K562 (cell line): ENCODE results near the gene TP53TG5. TPM values are rescaled to one million over a fixed set of nuclear protein-coding genes. Genes with fewer than 3 reads are reported as not detected.
A peak's percentile ranks its signal among the peaks of the same experiment; 100 is the strongest.

ENCODE experiments used
- BRCA1 ChIP-seq, 2 experiments: fragments of 450-650 bp in 1 of 2; sonication (generic) in 1 of 2; formaldehyde crosslinking in 1 of 2; IDR thresholded peaks; 2 replicates each; pipeline versions ENCODE4 v1.5.0 to v1.6.1; 2017 to 2020; ENCODE audit warnings: mild to moderate bottlenecking in 1 of 2, missing genetic modification reagents in 1 of 2
- BRD4 ChIP-seq: fragments of 200-600 bp; sonication (generic); IDR thresholded peaks from 2 replicates; pipeline ENCODE4 v1.6.1; 2017; ENCODE audit warnings: inconsistent platforms
- JUN ChIP-seq, 2 experiments: sonication (generic) in 1 of 2; formaldehyde crosslinking in 1 of 2; IDR thresholded peaks; 2 replicates each; pipeline versions ENCODE4 v1.6.1 to v1.8.0; 2012 to 2022; ENCODE audit warnings: borderline replicate concordance in 2 of 2, mild to moderate bottlenecking in 2 of 2, improper control_type of control experiment in 1 of 2, low read depth in 1 of 2, low read length in 1 of 2, missing genetic modification reagents in 1 of 2
- MTF1 ChIP-seq: fragments of 250-450 bp; sonication (Bioruptor Pico); IDR thresholded peaks from 2 replicates; pipeline ENCODE4 v1.9.0; 2021; ENCODE audit warnings: moderate library complexity, mild to moderate bottlenecking, inconsistent platforms, borderline replicate concordance
- MYNN ChIP-seq, 2 experiments: sonication (generic); formaldehyde crosslinking in 1 of 2; IDR thresholded peaks; 2 replicates each; pipeline versions ENCODE4 v1.5.0 to v1.6.1; 2016 to 2020; ENCODE audit warnings: antibody characterized with exemption in 1 of 2, missing genetic modification reagents in 1 of 2
- PHF8 ChIP-seq: fragments of 200-600 bp; sonication (generic); IDR thresholded peaks from 2 replicates; pipeline ENCODE4 v1.6.1; 2012; ENCODE audit warnings: mixed run types, mild to moderate bottlenecking, inconsistent platforms, low read length, moderate library complexity, borderline replicate concordance
- PML ChIP-seq: IDR thresholded peaks from 2 replicates; pipeline ENCODE4 v1.6.1; 2012; ENCODE audit warnings: low read length, inconsistent platforms
- POLR3A ChIP-seq: IDR thresholded peaks from 2 replicates; pipeline ENCODE4 v1.6.1; 2011; ENCODE audit warnings: borderline replicate concordance, mild to moderate bottlenecking, moderate library complexity; ENCODE audit not compliant: insufficient read length, insufficient read depth; ENCODE audit errors: extremely low read depth
- PPARD ChIP-seq: fragments of 250-450 bp; sonication (Bioruptor Pico); IDR thresholded peaks from 2 replicates; pipeline ENCODE4 v1.8.0; 2022; ENCODE audit warnings: inconsistent platforms, mild to moderate bottlenecking, moderate library complexity
- PTRF ChIP-seq: fragments of 450-650 bp; IDR thresholded peaks from 2 replicates; pipeline ENCODE4 v1.6.1; 2016; ENCODE audit warnings: mild to moderate bottlenecking, missing genetic modification characterization, missing compliant biosample characterization
- SMARCA4 ChIP-seq: fragments of 450-650 bp; IDR thresholded peaks from 2 replicates; pipeline ENCODE4 v1.6.1; 2016
- SMC3 ChIP-seq: conservative IDR thresholded peaks from 2 replicates; pipeline ENCODE4 v1.6.1; 2011; ENCODE audit warnings: low read depth, low read length, improper control_type of control experiment; ENCODE audit not compliant: insufficient read depth
- SRSF9 ChIP-seq: fragments of 200-400 bp; formaldehyde crosslinking; IDR thresholded peaks from 2 replicates; pipeline ENCODE4 v1.6.1; 2017; ENCODE audit warnings: low read depth, low read length, borderline replicate concordance
- TAF7 ChIP-seq: fragments of 450-650 bp; IDR thresholded peaks from 2 replicates; pipeline ENCODE4 v1.6.1; 2016; ENCODE audit warnings: missing genetic modification characterization, missing compliant biosample characterization
- polyA plus RNA-seq, 8 experiments: library from polyadenylated mRNA; depleted of rRNA in 4 of 8; stranded (reverse) in 5 of 8; unstranded in 3 of 8; fragments of >200 nt; fragmentation: Nextera tagmentation in 2 of 8; fragmentation: Illumina TruSeq in 1 of 8; extraction: Ambion mirVana in 2 of 8; extraction: Trizol in 1 of 8; gene quantifications; 2 replicates each; pipeline versions ENCODE4 v1.2.1 to v1.2.3, GENCODE V29; 2011 to 2014; ENCODE audit warnings: inconsistent platforms in 1 of 8, missing spikeins in 1 of 8
- total RNA-seq, 7 experiments: library from RNA; depleted of rRNA in 6 of 7; stranded (reverse); fragments of >200 nt in 6 of 7; fragmentation: Illumina TruSeq in 2 of 7; extraction: Trizol in 2 of 7; gene quantifications; 2 replicates each; pipeline versions ENCODE4 v1.2.1 to v1.2.3, GENCODE V29; 2011 to 2021; ENCODE audit warnings: low replicate concordance in 1 of 7
- TF ChIP-seq, protein P1 (sequence below), 2 experiments: fragments of 250-450 bp in 1 of 2; fragments of 450-650 bp in 1 of 2; sonication (Bioruptor Pico) in 1 of 2; IDR thresholded peaks; 2 replicates each; pipeline versions ENCODE4 v1.6.1 to v1.8.0; 2016 to 2021; ENCODE audit warnings: mild to moderate bottlenecking in 2 of 2, moderate library complexity in 2 of 2, missing compliant biosample characterization in 1 of 2, missing genetic modification characterization in 1 of 2
- TF ChIP-seq, protein P2 (sequence below): fragments of 250-450 bp; sonication (Bioruptor Pico); IDR thresholded peaks from 2 replicates; pipeline ENCODE4 v1.8.0; 2022; ENCODE audit warnings: inconsistent platforms, mild to moderate bottlenecking, moderate library complexity, borderline replicate concordance
- TF ChIP-seq, protein P3 (sequence below), 2 experiments: IDR thresholded peaks; 2 replicates each; pipeline ENCODE4 v1.6.1; 2011; ENCODE audit warnings: borderline replicate concordance in 1 of 2, control low read depth in 1 of 2, low read depth in 1 of 2, low read length in 1 of 2, mild to moderate bottlenecking in 1 of 2, mixed read lengths in 1 of 2, moderate library complexity in 1 of 2; ENCODE audit not compliant: insufficient read depth in 1 of 2, insufficient read length in 1 of 2, poor library complexity in 1 of 2, severe bottlenecking in 1 of 2; ENCODE audit errors: extremely low read depth in 1 of 2
- TF ChIP-seq, protein P4 (sequence below), 3 experiments: fragments of 200-800 bp in 1 of 3; fragments of 250-450 bp in 1 of 3; fragments of 450-650 bp in 1 of 3; sonication (Bioruptor Pico) in 1 of 3; sonication (Bioruptor generic) in 1 of 3; formaldehyde crosslinking in 1 of 3; IDR thresholded peaks; 2 replicates each; pipeline versions ENCODE4 v1.6.1 to v1.8.0; 2016 to 2022; ENCODE audit warnings: mild to moderate bottlenecking in 2 of 3, missing genetic modification characterization in 2 of 3, missing compliant biosample characterization in 1 of 3, moderate library complexity in 1 of 3

The TP53TG5 gene
- total and polyA plus RNA-seq, 9 of the 15 experiments (the other 6 are each of a cell fraction or from before 2014, with no cell fraction given): 0.04 to 0.05 (median 0.04) TPM; not detected in 6

DNA sequence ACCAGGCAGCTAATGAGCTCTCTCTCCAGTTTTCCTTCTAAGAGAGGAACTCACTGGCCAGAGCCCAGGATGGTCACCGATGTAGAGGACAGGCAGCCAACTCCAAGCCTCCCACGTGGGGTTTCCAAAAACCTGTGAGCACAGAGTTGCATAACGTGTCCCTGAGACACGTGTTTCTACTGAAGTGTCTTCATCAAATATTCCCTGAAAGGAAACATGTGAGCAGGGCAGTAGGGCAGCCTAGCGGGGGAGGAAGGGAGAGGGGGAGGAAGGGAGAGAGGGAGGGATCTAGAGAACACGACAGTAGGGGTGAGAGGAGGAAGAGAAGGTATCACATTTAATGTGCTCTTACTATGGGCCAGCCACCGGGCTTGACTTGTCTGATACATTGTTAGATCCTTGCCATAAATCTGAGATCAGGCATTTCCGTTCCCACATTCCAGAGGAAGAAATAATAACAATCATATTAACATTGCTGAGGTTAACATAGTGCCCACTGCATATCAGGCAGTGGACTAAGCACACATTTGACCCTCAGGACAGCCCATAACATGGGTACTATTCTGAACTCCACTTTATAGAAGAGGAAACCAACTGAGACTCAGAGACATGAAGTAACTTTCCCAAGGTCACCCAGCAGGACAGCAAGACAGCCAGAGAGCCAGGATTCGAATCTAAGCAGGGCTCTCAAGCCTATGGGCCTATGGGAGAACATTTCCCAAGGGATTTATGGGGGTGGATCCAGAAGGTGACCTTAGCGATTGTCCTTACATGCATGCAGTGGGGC, 19.6 kb downstream of the TP53TG5 start (continued):
- TF ChIP-seq, protein P1, sequence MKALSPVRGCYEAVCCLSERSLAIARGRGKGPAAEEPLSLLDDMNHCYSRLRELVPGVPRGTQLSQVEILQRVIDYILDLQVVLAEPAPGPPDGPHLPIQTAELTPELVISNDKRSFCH (CRISPR knock-in tag; IDR thresholded peaks at IDR 0.05): no peak
- TF ChIP-seq, protein P1 (tag; IDR thresholded peaks at IDR 0.05): no peak
- TF ChIP-seq BRD4 (no peak), JUN (IDR thresholded peaks at IDR 0.05; ENCODE audit: borderline replicate concordance, low read depth, low read length) (peak; percentile 33; the same call in 1 of the 2 replicates), JUN (CRISPR knock-in tag; IDR thresholded peaks at IDR 0.05; ENCODE audit: borderline replicate concordance) (no peak), BRCA1 (IDR thresholded peaks at IDR 0.05) (no peak), BRCA1 (CRISPR knock-in tag; IDR thresholded peaks at IDR 0.05) (no peak), TAF7 (tag) (no peak), MYNN (IDR thresholded peaks at IDR 0.05) (no peak), MYNN (CRISPR knock-in tag; IDR thresholded peaks at IDR 0.05) (no peak), POLR3A (no peak), MTF1 (CRISPR knock-in tag) (no peak), PHF8 (no peak), PPARD (no peak), SRSF9 (no peak), PML (no peak), SMC3 (no peak), PTRF (tag) (no peak), SMARCA4 (0 out of 2 replicates have a peak, but pooled peaks have one; percentile 20)
- TF ChIP-seq, protein P2, sequence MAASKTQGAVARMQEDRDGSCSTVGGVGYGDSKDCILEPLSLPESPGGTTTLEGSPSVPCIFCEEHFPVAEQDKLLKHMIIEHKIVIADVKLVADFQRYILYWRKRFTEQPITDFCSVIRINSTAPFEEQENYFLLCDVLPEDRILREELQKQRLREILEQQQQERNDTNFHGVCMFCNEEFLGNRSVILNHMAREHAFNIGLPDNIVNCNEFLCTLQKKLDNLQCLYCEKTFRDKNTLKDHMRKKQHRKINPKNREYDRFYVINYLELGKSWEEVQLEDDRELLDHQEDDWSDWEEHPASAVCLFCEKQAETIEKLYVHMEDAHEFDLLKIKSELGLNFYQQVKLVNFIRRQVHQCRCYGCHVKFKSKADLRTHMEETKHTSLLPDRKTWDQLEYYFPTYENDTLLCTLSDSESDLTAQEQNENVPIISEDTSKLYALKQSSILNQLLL: no peak
- TF ChIP-seq, protein P3, sequence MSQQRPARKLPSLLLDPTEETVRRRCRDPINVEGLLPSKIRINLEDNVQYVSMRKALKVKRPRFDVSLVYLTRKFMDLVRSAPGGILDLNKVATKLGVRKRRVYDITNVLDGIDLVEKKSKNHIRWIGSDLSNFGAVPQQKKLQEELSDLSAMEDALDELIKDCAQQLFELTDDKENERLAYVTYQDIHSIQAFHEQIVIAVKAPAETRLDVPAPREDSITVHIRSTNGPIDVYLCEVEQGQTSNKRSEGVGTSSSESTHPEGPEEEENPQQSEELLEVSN (IDR thresholded peaks at IDR 0.05; ENCODE audit: borderline replicate concordance in 1 of 2, extremely low read depth in 1 of 2, insufficient read depth in 1 of 2, insufficient read length in 1 of 2, low read depth in 1 of 2, low read length in 1 of 2, poor library complexity in 1 of 2, severe bottlenecking in 1 of 2): peak in 1 of 2 experiments; percentile 39
- TF ChIP-seq, protein P4, sequence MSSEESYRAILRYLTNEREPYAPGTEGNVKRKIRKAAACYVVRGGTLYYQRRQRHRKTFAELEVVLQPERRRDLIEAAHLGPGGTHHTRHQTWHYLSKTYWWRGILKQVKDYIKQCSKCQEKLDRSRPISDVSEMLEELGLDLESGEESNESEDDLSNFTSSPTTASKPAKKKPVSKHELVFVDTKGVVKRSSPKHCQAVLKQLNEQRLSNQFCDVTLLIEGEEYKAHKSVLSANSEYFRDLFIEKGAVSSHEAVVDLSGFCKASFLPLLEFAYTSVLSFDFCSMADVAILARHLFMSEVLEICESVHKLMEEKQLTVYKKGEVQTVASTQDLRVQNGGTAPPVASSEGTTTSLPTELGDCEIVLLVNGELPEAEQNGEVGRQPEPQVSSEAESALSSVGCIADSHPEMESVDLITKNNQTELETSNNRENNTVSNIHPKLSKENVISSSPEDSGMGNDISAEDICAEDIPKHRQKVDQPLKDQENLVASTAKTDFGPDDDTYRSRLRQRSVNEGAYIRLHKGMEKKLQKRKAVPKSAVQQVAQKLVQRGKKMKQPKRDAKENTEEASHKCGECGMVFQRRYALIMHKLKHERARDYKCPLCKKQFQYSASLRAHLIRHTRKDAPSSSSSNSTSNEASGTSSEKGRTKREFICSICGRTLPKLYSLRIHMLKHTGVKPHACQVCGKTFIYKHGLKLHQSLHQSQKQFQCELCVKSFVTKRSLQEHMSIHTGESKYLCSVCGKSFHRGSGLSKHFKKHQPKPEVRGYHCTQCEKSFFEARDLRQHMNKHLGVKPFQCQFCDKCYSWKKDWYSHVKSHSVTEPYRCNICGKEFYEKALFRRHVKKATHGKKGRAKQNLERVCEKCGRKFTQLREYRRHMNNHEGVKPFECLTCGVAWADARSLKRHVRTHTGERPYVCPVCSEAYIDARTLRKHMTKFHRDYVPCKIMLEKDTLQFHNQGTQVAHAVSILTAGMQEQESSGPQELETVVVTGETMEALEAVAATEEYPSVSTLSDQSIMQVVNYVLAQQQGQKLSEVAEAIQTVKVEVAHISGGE (CRISPR knock-in tag; IDR thresholded peaks at IDR 0.05): no peak
